ENCODE data around the gene TSPO.
A peak's percentile ranks its signal among the peaks of the same experiment; 100 is the strongest.

DNA sequence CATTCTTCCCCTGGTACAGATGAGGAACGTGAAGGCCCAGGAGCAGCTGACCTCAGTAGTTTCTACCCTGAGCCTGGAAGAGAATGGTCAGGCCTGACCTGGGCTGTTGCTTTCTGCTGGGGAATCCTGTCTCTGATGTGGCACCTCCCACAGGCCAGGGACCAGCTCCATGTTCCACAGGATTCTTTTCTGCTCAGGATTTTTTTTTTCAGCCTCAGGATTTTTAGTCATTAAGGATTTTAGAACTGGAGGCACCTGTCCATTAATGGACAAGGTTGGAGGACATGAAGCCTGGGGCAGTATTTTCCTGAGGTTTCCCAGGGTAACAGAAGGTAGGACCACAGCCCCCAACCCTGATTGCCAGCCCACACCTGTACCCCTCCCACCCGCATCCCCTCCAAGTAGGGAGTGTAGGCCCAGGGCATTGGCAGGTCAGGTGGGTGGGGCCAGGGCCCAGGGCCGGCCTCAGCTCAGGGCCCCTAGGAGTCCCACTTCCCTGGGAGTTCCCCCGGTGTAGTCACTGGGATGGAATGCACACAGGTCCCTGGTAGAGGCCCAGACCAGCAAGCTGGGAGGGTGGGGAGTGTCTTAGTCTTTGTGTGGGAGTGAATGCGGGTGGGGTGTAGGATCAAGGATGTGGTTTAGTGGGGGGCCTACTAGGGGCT is 24.7 kb upstream of the TSPO start:
- TF ChIP-seq YY1 (IDR thresholded peaks at IDR 0.05; ENCODE audit: low read depth) = no peak
- TF ChIP-seq RAD21 (IDR thresholded peaks at IDR 0.05; ENCODE audit: low read depth) = no peak
- TF ChIP-seq, protein P1, sequence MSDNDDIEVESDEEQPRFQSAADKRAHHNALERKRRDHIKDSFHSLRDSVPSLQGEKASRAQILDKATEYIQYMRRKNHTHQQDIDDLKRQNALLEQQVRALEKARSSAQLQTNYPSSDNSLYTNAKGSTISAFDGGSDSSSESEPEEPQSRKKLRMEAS (IDR thresholded peaks at IDR 0.05) = no peak
- TF ChIP-seq NFIC (IDR thresholded peaks at IDR 0.05) = no peak
- peak; percentile 64 for TF ChIP-seq TEAD4 (IDR thresholded peaks at IDR 0.05)
- peak; percentile 30; the same call in 1 of the 2 replicates for TF ChIP-seq EP300 (IDR thresholded peaks at IDR 0.05; ENCODE audit: borderline replicate concordance)
- TF ChIP-seq CEBPB (IDR thresholded peaks at IDR 0.05) = no peak
